A549 treated with ZK216348 at 1 μM for 4 hours (cell line): ENCODE data around the gene DCAF8. TPM values are rescaled to one million over a fixed set of nuclear protein-coding genes. Genes with fewer than 3 reads are reported as not detected.

Experiments used
- total RNA-seq: library from RNA; stranded (reverse); fragments of 200-300 nt; extraction: Qiagen RNA extraction; gene quantifications from 5 replicates; pipeline ENCODE4 v1.2.3, GENCODE V29; 2022; ENCODE audit warnings: low read depth

DCAF8 gene
- 42.4 to 57.7 TPM (median 47.0 TPM) in 5 replicates for total RNA-seq

DNA sequence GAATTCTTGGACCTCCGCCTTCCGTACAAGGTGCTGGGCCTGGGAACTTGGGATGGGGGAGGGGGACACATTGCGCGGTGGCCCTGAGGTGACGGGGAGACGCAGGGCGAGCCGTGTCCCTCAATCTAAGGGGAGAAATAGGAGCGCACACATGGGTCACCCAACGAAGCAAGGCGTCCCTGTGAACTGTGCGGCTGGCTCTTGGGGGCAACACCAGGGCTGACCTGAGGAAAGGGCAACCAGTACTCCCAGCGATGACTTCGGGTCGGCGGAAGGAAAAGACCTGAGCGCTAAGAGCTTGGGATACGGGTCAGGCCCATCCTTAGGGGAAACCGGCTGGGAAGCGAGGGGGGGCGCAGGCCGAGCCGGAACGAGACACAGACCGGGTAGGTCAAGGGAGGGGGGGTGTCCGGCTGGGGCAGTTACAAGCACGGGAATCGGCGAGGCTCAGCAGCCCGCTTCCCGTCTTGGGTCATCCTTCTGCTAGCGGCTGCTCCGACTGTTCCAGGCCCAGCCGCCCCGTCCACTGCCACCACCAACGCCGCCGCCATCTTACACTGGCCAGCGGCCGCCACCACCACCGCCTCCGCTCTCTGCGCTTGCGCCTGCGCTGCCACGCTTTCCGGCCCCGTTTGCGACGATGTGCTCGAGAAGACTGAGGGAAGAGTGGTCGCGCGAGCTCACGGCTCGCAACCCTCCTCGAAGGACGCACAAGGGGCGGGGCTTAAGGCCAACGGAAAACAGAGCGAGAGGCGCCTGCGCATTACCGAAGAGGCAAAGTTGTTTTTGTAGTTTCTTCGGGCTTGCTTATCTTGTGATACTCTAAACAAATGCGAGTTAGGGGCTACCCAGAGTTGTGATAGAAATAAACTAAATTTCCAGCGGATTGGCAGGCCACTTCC is at the start of gene DCAF8:
TSS of gene DCAF8 (minus strand) at position 657 of the 902 bp plus-strand sequence. CDS start 18,541 bp downstream, outside the sequence.

GRCh38 chr1:160284782-160285344 is 22.5 kb upstream of the DCAF8 start, which contains the start of gene PEX19:
PEX19 (minus strand) TSS chr1:160285133; CDS start chr1:160285124, 9 bp downstream.

DNA sequence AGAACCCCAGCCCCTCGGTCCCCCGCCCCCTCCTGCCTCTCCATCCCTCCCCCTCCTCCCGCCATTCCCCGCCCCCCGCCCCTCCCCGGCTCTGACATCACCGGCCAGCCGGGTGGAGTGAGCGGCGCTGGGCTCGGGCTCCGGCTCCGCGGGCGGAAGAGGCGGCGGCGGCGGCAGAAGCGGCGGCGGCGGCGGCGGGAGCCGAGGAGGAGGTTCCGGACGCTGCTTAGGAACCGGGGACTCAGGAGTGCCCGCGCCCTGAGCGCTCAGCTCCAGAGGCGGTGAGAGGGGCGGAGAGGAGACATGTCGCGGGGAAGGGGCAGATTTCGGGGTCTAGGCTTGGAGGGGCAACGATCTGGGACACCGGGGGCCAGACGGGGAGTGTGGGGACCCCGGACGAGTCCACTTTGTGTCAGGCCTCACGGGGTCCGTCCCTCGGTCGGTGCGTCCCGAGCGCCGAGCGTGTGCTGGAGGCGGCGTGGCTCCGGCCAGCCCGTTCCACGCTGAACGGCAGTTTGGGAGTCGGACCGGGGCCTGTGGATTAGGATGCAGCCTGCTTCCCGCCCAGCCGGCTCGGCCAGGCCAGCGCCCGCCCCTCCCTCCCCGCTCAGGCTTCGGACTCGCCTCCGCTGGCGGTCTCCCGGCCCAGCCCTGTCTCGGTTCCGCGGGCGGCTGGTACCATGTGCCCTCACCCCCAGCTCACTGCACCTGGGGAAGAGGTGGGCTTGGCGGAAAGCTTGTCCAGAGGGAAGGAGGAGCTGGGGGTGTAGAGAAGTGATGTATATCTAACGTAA is 56.9 kb downstream of the DCAF8 start, which contains the start of gene PEA15:
TSS of gene PEA15 (plus strand) at position 143 of the 794 bp plus-strand sequence. CDS start 6,161 bp downstream, outside the sequence.

GRCh38 chr1:160189649-160190625 is 72.4 kb downstream of the DCAF8 start, which contains the start of gene CASQ1:
CASQ1 (plus strand) TSS chr1:160190575; CDS start chr1:160190752, 177 bp downstream.

Other genes starting within 250 kb of the DCAF8 start
- gene PIGM, start 230.6 kb downstream of the DCAF8 start, total RNA-seq = 3.0 to 5.1 TPM (median 4.9 TPM) in 5 replicates
- not detected in 5 replicates for gene KCNJ10, start 192.4 kb downstream of the DCAF8 start, total RNA-seq
- gene KCNJ9, start 181.0 kb downstream of the DCAF8 start, total RNA-seq = not detected in 5 replicates
- 3.7 to 10.6 TPM (median 9.2 TPM) in 5 replicates for gene IGSF8, start 163.9 kb downstream of the DCAF8 start, total RNA-seq
- gene ATP1A2, start 146.8 kb downstream of the DCAF8 start, total RNA-seq = 0.12 to 0.14 TPM (median 0.13 TPM) in 3 of 5 replicates, not detected in the others
- gene ATP1A4, start 110.9 kb downstream of the DCAF8 start, total RNA-seq = not detected in 5 replicates
- gene CASQ1, start 72.0 kb downstream of the DCAF8 start, total RNA-seq = not detected in 5 replicates
- gene PEA15, start 57.2 kb downstream of the DCAF8 start, total RNA-seq = 180 to 206 TPM (median 191 TPM) in 5 replicates
- 16.9 to 27.0 TPM (median 25.1 TPM) in 5 replicates for gene PEX19, start 22.6 kb upstream of the DCAF8 start, total RNA-seq
- gene COPA, start 80.7 kb upstream of the DCAF8 start, total RNA-seq = 76.9 to 94.9 TPM (median 83.2 TPM) in 5 replicates
- 40.2 to 51.7 TPM (median 46.3 TPM) in 5 replicates for gene NCSTN, start 80.8 kb upstream of the DCAF8 start, total RNA-seq
- gene NHLH1, start 104.5 kb upstream of the DCAF8 start, total RNA-seq = 0.34 to 0.79 TPM (median 0.47 TPM) in 5 replicates
- 0.50 to 1.2 TPM (median 0.91 TPM) in 5 replicates for gene VANGL2, start 138.0 kb upstream of the DCAF8 start, total RNA-seq